ENCODE measurements around the gene CTDP1.

Gene CTDP1

DNA sequence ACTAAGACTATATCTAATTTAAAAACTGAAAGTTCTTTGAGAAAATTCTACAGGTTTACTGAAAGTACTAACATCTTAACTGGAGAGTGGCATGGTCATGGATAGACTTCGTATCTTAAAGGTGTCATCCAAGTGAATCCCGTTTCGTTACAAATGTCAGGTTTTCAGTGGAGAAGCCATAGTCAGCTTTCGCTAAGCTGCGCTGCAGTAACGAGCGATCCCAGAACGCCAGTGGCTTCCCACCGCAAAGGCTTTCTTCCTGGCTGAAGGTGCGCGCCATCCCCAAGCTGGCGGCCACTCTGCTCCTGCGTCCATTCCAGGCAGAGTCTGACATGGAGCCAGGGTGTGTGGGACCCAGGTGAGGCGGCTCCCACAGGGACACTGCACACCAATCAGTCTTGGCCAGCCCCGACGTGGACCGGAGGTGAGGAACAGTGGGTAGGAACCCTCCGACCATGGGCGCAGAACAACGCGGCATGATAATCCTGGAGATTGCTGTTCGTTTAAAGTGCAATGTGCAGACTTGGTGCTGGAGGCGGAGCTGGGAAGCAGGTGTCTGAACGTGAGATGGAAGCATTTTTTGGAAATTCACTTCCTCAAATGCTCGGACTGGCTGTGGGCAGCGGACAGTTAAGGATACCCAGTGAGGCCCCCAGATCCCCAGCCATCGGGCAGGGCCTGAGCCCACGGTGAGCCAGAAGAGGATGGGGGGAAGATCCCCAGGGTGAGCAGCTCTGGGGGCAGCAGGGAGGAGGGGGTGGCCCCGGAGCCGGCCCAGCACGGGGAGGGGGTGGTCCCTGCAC, 90.3 kb downstream of the CTDP1 start:
- DNase-seq, result no peak

DNA sequence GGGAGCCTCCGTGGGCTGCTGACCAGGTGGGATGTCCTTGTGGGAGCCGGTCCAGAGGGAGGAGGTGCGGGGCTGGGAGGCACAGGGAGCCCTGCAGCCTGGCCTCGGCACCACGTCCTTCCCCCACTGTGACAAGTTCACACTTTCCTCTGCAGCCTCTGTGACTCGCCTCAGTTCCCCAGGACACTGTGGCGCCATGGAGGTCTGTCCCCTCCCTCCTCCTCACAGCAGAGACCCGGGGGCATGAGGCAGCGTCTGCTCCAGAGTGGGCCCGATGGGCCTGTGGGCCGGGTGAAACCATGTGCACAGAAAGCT, 90.9 kb downstream of the CTDP1 start:
- no peak for DNase-seq

DNA sequence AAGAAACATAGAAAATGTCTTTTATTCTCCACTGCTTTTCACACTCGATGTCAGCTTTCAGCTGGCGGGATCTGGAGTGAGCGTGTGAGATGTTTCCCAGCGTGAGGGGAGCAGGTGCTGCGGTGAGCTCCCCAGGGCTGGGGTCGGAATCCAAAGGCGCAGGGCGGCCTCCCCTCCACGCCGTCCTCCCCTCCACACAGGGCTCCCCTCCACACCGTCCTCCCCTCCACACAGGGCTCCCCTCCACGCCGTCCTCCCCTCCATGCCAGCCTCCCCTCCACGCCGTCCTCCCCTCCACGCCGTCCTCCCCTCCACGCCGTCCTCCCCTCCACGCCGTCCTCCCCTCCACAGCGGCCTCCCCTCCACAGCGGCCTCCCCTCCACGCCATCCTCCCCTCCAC, 91.2 kb downstream of the CTDP1 start:
- DNase-seq, result no peak

DNA sequence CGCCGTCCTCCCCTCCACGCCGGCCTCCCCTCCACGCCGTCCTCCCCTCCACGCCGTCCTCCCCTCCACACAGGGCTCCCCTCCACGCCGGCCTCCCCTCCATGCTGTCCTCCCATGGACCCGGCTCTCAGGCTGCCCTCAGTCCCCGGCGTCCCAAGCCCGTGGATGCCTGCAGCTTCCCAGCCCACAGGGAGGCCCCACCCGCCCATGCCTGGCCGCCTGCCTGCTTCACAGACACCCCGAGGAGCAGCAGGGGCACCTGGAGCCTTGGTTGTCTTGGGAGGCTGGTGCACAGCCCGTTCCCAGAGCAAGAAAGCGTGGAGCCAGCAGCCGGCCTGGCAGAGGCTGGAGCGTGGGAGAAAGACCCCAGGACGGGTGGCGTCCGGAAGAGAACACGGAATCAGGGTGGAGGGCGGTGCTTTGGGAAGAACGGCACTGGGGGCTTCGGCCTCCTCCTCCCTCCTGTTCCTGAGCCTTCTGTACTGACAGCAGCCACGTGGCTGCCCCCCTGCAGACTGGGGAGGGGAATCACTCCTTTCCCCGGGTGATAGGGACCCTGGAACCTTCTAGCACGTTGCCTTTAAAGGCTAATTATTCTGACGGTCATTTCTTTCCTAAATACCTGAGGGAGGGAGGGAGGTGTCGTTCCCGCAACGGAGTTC, 92.0 kb downstream of the CTDP1 start:
- DNase-seq, result no peak

DNA sequence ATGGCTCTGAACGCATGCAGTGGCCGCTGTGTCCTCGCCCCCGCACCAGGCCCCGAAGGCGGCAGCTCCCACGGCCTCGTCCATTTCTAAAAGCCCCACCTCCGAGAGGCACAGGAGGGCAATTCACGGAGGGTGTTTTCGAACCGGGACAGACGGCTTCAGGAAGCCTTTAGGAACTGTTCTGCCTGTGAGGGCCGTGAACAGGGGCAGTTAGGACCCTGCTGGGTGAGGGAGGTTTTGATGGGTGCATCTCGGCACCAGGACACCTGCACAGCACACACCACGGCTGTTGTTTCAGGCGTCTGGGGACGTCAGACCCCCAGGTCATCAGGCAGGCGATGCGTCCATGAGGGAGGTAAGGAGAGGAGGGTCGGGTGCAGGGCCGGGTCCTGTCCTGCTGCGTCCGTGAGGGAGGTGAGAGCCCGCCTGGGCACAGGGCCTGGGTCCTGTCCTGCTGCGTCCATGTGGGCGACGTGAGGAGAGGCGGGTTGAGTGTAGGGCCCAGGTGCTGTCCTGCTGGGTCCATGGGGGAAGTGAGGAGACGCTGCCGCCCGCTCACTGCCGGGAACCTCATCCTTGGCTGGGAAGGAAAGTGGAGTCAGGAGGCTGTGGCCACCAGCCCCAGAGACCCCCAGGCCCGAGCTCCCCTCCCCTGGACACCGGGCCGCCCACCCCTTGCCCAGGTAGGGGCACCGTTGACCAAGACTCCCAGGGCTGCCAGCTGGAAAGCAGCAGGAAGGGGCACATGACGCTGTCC, 92.7 kb downstream of the CTDP1 start:
- DNase-seq, result no peak

DNA sequence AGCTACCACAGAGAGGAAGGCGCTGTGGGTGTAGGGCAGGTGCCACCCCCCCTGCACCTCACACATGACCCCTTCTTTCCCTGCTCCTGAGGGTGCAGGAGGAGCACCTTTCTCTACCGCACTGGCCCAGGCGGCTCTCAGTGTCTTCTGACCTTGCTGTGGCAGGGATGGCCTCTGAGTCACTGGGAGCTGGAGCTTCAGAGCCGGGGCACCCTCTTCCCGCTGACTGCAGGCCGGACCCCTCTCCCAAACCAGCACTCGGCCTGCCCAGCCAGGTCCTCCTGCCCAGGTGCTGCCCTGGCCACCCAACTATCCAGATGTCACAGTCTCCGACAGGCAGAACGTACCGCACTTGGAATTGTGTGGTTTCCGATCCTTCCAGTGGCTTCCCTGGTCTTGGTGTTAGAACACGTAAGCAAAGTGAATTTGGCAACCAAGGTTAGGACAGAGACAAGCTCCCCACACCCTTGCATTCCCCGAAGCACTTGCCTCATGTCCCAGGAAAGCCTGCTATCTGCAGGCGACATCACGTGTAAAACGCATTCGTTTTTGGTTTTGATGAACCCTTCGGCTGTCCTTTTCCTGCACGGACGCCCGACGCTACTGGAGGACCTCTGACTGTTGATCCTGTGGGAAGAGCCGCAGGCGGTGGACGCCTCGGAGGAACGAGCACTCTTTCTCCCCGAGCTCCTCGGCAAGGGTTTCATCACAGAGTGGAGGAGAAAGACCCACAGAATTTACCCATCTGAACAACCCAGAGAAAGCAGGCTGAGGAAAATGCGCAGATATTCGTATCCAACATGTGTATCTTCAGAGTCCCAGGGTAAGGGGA, 93.5 kb downstream of the CTDP1 start:
- no peak for DNase-seq

DNA sequence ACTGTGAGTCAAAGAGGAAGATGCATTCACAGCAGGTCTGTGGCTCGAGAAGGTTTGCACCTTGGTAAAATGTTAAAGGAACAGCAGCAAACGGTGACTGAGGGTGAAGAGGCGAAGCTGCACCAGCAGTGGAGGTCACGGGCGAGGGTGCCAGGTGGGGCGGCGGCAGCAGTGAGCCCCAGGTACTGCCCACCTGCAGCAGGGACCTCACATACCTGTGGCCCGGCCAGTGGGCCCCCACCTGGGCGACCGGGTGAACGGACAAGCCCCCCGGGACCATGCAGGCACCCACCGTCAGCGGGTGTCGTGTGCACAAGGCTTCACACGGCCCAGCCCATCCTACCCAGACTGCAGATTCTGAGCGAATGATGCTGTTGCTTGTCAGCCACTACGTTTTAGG, 94.5 kb downstream of the CTDP1 start:
- no peak for DNase-seq

DNA sequence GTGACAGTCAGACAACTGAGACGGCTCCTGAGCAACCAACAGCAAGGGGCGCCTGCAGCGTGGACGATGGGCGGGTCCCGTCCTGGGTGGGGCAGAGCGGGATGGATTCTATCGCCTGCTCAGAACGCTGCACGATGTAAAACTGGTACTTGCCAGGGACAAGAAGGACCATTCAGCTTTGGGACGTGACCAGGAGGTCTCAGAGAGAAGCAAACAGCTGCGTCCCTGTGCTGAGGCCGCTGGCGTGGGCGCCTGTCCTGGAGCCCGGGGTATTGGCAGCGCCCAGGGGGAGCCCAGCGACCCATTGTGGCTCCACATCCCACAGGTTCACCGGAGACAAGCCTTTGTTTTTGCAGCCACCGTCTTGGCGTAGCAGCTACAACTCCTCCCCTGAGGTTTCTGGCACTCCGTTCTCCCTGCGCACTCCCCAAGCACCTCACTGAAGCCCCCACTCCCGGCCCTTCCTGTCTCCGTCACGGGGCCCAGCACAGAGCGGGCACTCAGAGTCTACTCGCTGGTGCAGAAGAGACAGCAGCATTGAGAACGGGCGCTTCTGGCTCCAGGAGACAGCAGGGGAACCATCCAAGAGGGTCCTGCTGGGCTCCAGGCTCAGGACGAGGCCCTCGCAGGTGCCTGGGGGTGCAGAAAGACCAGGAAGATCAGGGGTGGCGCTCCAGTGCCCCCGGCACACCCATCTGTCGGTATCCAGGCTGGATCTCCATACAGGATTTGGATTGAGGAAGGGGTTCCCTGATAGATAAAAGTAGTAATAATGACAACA, 96.0 kb downstream of the CTDP1 start:
- DNase-seq, result no peak

DNA sequence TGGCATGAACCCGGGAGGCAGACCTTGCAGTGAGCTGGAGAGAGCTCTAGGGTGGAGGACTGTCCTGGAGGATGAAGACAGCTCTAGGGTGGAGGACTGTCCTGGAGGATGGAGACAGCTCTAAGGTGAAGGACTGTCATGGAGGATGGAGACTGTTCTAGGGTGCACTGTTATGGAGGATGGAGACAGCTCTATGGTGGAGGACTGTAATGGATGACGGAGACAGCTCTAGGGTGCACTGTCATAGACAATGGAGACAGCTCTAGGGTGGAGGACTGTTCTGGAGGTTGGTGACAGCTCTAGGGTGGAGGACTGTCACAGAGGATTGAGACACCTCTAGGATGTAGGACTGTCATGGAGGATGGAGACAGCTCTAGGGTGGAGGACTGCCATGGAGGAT, 97.1 kb downstream of the CTDP1 start:
- DNase-seq, result no peak

DNA sequence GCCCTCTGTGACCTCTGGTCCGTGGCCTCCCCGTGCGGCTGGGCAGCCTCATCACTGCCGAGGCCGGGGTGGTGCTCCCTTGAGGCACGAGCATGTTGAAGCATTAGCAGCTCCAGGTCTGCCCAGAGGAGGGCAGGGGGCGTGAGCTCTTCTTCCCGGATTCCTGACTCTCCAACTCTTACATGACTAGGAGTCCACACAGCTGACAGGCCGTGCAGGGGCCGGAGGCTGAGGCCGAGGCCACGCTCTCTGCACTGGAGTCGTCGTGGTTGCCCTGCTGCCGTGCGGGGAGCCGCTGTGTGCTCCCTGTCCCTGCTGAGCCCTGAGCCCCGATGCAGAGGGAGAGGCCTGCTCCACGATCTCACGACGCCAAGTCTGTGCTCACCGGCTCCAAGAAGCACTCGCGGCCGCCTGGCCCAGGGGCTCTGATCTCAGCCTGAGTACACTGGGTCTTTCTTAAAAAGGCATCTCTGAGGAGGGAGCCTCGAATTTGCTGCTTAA, 98.7 kb downstream of the CTDP1 start:
- DNase-seq, result no peak

DNA sequence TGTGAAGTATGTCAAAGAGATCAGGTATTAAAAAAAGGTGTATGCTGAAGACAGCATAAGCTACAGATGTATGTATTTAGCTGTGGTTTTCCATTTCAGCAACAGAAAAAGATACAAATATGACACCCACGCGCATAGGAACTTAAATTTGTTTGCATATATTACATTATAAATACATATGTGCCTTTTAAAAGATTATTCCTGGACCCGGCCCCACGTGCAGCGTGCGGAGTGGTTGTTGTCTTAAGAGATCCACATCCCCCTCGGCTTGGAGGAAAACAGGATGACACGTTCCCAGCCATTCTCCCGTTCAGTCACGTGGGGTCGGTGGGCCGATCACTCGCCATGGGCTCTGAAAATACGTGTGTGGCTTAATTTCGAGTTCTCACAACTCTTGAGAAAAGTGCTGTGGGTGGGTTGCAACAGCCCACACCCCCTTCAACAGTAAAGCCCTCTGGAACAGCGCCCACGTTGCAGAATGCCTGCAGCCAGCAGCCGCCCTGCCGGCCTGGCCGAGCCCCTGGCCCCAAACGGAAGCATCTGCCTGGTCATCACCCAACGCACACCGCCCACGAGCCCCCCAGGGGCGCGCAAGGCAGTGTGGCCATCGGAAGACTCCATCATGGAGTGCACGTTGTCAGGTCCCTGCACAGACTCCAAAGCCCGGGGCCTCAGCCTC, 99.6 kb downstream of the CTDP1 start:
- no peak for DNase-seq

DNA sequence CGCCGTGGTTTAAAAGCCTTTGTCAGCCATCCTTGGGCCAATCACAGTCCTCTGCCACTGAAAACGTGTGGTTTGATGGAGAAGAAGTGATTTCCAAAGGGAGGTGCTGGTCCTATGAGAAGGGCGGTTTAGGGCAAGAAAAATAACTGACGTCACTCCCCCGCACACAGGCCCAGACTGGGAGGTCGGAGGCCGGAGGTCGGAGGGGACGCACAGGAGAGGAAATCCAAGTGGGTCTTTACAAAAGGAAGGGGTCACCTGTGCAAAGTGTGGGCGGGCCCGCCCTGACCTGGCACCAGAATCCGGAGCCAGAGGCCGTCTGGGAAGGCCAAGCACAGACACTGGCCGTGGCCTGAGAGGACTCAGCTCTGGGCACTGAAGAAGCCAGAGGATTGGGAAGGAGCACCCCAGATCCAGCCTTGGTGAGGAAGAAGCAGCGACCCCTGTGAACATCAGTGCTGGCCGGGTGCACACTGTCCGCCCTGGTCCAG, 100.1 kb downstream of the CTDP1 start:
- DNase-seq, result no peak

DNA sequence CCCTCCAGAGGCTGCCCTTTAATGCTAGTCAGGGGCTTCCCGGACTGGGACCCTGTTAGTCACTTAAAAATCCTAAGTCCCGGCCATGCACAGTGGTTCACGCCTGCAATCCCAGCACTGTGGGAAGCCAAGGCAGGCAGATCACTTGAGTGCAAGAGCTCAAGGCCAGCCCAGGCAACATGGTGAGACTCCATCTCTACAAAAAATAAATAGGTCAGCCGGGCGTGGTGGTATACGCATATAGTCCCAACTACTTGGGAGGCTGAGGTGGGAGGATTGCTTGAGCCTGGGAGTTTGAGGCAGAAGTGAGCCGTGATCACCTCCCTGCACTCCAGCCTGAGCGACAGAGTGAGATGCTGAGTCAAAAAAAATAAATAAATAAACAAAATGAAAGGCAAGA, 100.9 kb downstream of the CTDP1 start:
- no peak for DNase-seq

DNA sequence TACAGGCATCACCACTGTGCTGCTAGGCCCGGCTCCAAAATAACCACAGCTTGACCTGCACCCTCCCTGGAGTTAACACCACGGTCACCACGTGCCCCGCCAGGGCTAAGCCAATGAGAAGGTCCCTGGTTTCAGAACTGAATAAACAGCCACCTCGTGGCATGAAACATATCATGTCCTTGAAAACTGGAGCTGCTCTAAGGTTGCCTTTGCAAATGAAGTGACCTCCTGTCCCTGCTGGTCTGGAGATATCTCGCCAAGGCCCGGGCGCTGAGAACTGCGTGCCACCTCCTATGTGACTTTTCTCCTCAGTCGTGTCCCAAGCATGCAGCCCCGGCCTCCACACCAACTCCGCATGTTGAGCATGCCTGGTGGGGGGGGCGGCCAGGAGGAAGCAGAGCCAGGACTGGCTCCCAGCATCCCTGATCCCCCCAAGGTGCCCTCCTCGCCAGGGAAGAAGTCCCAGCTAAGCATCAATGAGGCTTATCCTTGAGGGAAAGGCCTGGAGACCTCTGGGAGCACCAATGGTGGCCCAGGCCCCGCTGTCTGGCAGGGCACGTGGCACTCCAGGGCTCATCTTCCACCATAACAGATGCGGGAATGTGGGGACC, 101.8 kb downstream of the CTDP1 start:
- no peak for DNase-seq

DNA sequence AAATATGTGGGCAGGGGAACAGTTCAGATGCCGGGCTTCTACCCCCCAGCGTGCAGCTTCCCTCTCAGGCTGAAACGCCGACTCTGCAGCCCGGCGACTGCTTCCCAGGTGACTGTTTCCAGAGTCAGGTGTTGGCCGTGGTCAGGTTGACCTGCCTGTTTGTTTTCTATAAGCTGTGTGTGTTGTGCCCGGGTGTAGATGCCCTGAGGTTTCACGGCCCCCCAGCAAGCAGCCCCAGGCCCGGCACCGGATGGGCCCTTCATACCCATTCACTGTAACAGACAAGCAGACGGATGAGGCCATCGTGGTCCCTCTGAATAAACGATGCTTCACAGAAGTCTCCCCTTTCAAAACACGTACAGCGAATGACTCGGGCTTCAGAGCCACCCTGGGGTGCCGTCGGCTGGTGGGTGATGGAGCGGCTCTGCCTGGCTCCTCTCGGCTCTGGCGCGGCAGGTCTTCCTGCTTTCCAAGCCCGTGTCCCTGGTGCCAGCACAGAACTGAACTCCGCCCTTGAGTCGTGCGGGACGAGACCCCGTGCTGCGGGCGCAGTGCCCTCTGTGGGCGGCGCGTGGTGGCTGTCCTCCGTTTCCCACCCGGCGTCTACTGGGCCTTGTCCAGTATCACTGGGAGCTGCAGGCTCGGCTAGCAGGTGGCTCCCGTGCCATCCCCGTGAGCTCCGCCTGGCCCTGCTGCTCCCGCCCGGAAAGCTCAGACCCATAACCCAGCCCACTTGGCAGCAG, 103.1 kb downstream of the CTDP1 start:
- DNase-seq, result no peak

DNA sequence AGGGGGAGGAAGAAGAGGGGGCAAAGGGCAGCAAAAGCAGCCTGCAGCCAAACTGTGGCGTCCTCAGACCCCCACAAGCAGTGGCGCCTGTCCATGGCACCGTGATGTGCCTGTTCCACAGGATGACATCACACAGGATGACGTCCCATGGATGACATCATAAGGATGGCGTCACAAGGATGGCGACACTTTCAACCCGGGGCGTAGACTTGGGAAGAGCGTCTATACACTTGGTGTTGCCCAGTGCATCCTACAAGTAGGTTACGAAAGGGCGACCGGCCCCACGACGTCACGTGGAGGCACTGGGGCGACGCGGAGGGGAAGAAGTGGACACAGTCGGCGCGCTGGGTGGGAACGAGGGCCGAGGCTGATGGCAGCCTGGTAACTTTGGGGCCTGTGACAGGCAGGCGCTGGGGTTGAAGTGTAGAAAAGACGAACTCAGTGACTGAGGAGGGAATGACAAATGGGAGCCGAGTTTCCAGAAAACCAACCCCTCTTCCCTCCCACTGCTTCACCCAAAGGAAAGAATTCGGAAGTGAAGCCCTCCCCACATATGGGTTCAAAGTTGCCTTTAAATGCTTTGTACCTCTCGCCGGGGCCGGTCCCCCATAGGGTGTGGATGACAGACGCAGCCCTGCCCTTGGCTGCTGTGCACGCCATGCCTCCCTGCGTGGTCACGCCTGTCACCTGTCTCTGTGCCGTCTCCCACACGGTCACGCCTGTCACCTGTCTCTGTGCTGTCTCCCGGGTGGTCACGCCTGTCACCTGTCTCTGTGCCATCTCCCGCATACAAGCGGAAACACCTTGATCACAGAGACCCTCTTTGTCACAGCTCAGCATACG, 104.7 kb downstream of the CTDP1 start:
- DNase-seq, result no peak

DNA sequence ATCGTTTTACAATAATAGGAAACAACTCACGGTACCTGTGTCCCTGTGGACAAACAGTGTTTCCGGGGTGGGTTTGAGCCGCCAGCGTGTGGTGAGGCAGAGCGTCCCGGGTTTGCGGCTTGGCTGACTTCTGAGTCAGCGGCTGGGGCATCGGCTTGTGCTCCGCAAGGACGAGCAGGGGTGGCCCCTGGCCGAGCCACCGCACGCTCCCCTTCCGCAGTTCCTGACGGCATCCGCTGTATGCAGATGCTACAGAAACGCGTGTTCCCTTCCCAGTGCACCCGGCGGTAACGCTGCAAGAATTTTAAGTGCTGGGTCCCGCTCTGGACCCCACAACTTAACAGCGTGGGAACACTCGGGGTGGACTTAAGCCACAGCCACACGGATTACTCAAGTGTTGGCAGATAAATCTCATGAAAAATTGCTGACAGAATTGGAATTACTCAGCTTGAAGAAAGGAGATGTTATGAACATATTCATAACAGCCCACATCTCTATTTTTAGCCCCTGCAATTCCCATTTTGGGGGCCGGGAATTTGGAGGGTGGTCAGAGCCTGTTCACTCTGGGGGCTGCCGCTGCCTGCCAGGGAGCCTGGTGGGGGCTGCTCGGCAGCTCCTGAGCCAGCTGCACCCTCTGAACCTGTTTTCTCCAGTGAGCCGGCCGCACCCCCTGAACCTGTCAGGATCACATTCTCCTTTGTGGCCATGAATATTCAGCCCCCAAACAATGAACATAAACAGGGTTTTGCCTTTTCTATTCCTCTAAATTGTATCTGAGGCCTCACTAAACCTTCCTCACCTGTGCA, 105.6 kb downstream of the CTDP1 start:
- DNase-seq, result no peak

DNA sequence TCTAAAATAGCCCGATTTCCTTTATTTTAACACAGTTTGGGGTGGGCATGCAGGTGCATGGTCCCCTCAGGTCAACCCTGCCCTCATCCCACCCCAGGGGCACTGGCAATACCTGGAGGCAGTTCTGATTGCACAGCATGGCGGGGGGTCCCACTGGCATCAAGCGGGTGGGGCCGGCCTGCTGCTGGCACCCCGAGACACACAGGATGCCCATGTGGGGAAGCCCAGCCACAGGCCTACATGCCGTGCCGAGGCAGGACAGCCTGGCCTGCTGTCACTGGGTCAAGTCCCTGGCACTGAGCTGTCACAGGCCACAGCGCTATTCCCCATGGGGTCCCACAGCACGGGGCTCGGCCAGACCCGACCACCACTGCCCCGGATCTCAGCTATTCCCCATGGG, 106.2 kb downstream of the CTDP1 start:
- DNase-seq, result no peak

Data from GF-D8 (cell line).